ENCODE results near the gene INSL6. TPM values are rescaled to one million over a fixed set of nuclear protein-coding genes. Genes with fewer than 3 reads are reported as not detected.
"Not testable (repeated sequence)": the region's sequence is repeated elsewhere in the genome, so short reads cannot be mapped to it uniquely, and the experiment has no call there.

INSL6 gene
- polyA plus RNA-seq (ENCODE audit: insufficient read length in 3 of 3): 1 to 10 TPM in 1 of 3 donors, under 1 TPM in 2; 0.33 to 1.1 (median 0.67) TPM
- long read RNA-seq, donor 1: 0 reads
- long read RNA-seq, donor 2: 0 reads
- long read RNA-seq, donor 3: 0 reads
- long read RNA-seq, donor 4: 0 reads
- long read RNA-seq, donor 5: 0 reads
- long read RNA-seq, donor 6: 0 reads
- long read RNA-seq, donor 7: 0 reads
- long read RNA-seq, donor 8: 0 reads
- long read RNA-seq, donor 9: 0 reads
- long read RNA-seq, donor 10, partial matches to known transcripts: 11 of 11 reads
- long read RNA-seq, donor 10, other reads (novel, unspliced or antisense): 0 of 11 reads
- long read RNA-seq, donor 11: 0 reads
- long read RNA-seq, donor 12, partial matches to known transcripts: 10 of 10 reads
- long read RNA-seq, donor 12, other reads (novel, unspliced or antisense): 0 of 10 reads
- long read RNA-seq, donor 13: 0 reads
- long read RNA-seq, donor 14: 0 reads
- long read RNA-seq, donor 15: 0 reads
- long read RNA-seq, donor 16: 0 reads

GRCh38 chr9:5185220-5185840, at the start of gene INSL6:
Gene INSL6 (minus strand): TSS chr9:5185639. CDS start chr9:5185602, 37 bp downstream.
- DNase-seq (ENCODE audit: extremely low read depth in 1 of 11, low read depth in 9 of 11, low spot score in 4 of 11): no peak

- DNase-seq (ENCODE audit: extremely low read depth in 1 of 11, low read depth in 9 of 11, low spot score in 4 of 11): no peak
Observed at GRCh38 chr9:5231212-5231611, 45.8 kb upstream of the INSL6 start, which contains the start of gene INSL4. Gene INSL4 (plus strand): TSS chr9:5231419. CDS start chr9:5231524, 105 bp downstream.

GRCh38 chr9:5230554-5230953, 45.1 kb upstream of the INSL6 start:
- DNase-seq (ENCODE audit: extremely low read depth in 1 of 11, low read depth in 9 of 11, low spot score in 4 of 11): no peak

- no peak for DNase-seq (ENCODE audit: extremely low read depth in 1 of 11, low read depth in 9 of 11, low spot score in 4 of 11)
Observed at GRCh38 chr9:5205071-5205470, 19.6 kb upstream of the INSL6 start.

GRCh38 chr9:5195463-5195862, 10.0 kb upstream of the INSL6 start:
- no peak for DNase-seq (ENCODE audit: extremely low read depth in 1 of 11, low read depth in 9 of 11, low spot score in 4 of 11)

GRCh38 chr9:5193345-5193744, 7.9 kb upstream of the INSL6 start:
- no peak for DNase-seq (ENCODE audit: extremely low read depth in 1 of 11, low read depth in 9 of 11, low spot score in 4 of 11)

- DNase-seq (ENCODE audit: extremely low read depth in 1 of 11, low read depth in 9 of 11, low spot score in 4 of 11): no peak
Observed at GRCh38 chr9:5191985-5192384, 6.5 kb upstream of the INSL6 start.

- DNase-seq (ENCODE audit: extremely low read depth in 1 of 11, low read depth in 9 of 11, low spot score in 4 of 11): no peak
Observed at GRCh38 chr9:5188060-5188984, 2.9 kb upstream of the INSL6 start.

GRCh38 chr9:5186416-5187169, 1.2 kb upstream of the INSL6 start:
- DNase-seq (ENCODE audit: extremely low read depth in 1 of 11, low read depth in 9 of 11, low spot score in 4 of 11): peak in 10 of 11 donors; percentile 9 to 39 (median 25)

- DNase-seq (ENCODE audit: extremely low read depth in 1 of 11, low read depth in 9 of 11, low spot score in 4 of 11): no peak
Observed at GRCh38 chr9:5184776-5185175, 663 bp downstream of the INSL6 start.

GRCh38 chr9:5180631-5181030, 4.8 kb downstream of the INSL6 start:
- DNase-seq (ENCODE audit: extremely low read depth in 1 of 11, low read depth in 9 of 11, low spot score in 4 of 11): not testable (repeated sequence)

GRCh38 chr9:5178126-5178805, 7.2 kb downstream of the INSL6 start:
- DNase-seq (ENCODE audit: extremely low read depth in 1 of 11, low read depth in 9 of 11, low spot score in 4 of 11): no peak

- DNase-seq (ENCODE audit: extremely low read depth in 1 of 11, low read depth in 9 of 11, low spot score in 4 of 11): no peak
Observed at GRCh38 chr9:5146241-5146640, 39.2 kb downstream of the INSL6 start.

- no peak for DNase-seq (ENCODE audit: extremely low read depth in 1 of 11, low read depth in 9 of 11, low spot score in 4 of 11)
Observed at GRCh38 chr9:5144217-5144616, 41.2 kb downstream of the INSL6 start.

GRCh38 chr9:5140151-5140550, 45.3 kb downstream of the INSL6 start:
- DNase-seq (ENCODE audit: extremely low read depth in 1 of 11, low read depth in 9 of 11, low spot score in 4 of 11): no peak

- no peak for DNase-seq (ENCODE audit: extremely low read depth in 1 of 11, low read depth in 9 of 11, low spot score in 4 of 11)
Observed at GRCh38 chr9:5122516-5122915, 62.9 kb downstream of the INSL6 start.

- no peak for DNase-seq (ENCODE audit: extremely low read depth in 1 of 11, low read depth in 9 of 11, low spot score in 4 of 11)
Observed at GRCh38 chr9:5122116-5122515, 63.3 kb downstream of the INSL6 start.
